PC-9 (cell line): ENCODE measurements around the gene LRP8. TPM values are rescaled to one million over a fixed set of nuclear protein-coding genes. Genes with fewer than 3 reads are reported as not detected.

Experiments used
- BruUV-seq: library from RNA; stranded (reverse); fragments of 400-500 nt; replicated peaks from 2 replicates; lab custom pipeline; 2021; lab: Mats Ljungman, UMichigan
- CTCF ChIA-PET: fragments of 300-600 bp; sonication (Branson Sonifier 250); formaldehyde crosslinking; loops from one replicate; lab custom pipeline; 2022; ENCODE audit warnings: antibody characterized with exemption; lab: Charles Lee
- POLR2A ChIA-PET: fragments of 300-600 bp; sonication (Branson Sonifier 250); formaldehyde crosslinking; loops from one replicate; lab custom pipeline; 2022; ENCODE audit warnings: antibody characterized with exemption; ENCODE audit not compliant: unreplicated experiment; lab: Charles Lee
- DNase-seq, 2 experiments: peaks; one replicate each; pipeline versions ENCODE4 v3.0.0 to v3.0.0-alpha.2; 2015 to 2022; ENCODE audit warnings: mixed read lengths in 1 of 2
- H2AFZ ChIP-seq: fragments of 200-600 bp; sonication (generic); 2 replicates; pipeline ENCODE4 v1.8.1; 2017; ENCODE audit warnings: antibody characterized with exemption
- H3F3A ChIP-seq: fragments of 200-600 bp; sonication (generic); 2 replicates; pipeline ENCODE4 v1.8.1; 2017; ENCODE audit warnings: antibody characterized with exemption, mild to moderate bottlenecking, low read depth; ENCODE audit not compliant: insufficient read depth
- H3K27ac ChIP-seq: fragments of 200-600 bp; sonication (generic); 2 replicates; pipeline ENCODE4 v1.6.1; 2016; ENCODE audit warnings: mixed run types
- H3K27me3 ChIP-seq: fragments of 200-600 bp; sonication (generic); 2 replicates; pipeline ENCODE4 v1.6.1; 2016; ENCODE audit warnings: low read depth, mixed run types; ENCODE audit not compliant: insufficient read depth
- H3K36me3 ChIP-seq: fragments of 200-600 bp; sonication (generic); 2 replicates; pipeline ENCODE4 v1.6.1; 2016; ENCODE audit warnings: low read depth, mixed run types
- H3K4me1 ChIP-seq: fragments of 200-600 bp; sonication (generic); replicated peaks from 2 replicates; pipeline ENCODE4 v1.6.1; 2016; ENCODE audit warnings: mixed run types; ENCODE audit not compliant: insufficient read depth
- H3K4me2 ChIP-seq: fragments of 200-600 bp; sonication (generic); 2 replicates; pipeline ENCODE4 v1.6.1; 2017; ENCODE audit warnings: mixed run types
- H3K4me3 ChIP-seq: fragments of 200-600 bp; sonication (generic); 2 replicates; pipeline ENCODE4 v1.6.1; 2016; ENCODE audit warnings: mixed run types
- H3K79me2 ChIP-seq: fragments of 200-600 bp; sonication (generic); 2 replicates; pipeline ENCODE4 v1.6.1; 2017; ENCODE audit warnings: low read depth, mixed run types
- H3K9me2 ChIP-seq: fragments of 200-600 bp; sonication (generic); 2 replicates; pipeline ENCODE4 v1.8.1; 2017; ENCODE audit warnings: mild to moderate bottlenecking; ENCODE audit not compliant: insufficient read depth
- H3K9me3 ChIP-seq: fragments of 200-600 bp; sonication (generic); 2 replicates; pipeline ENCODE4 v1.8.1; 2016; ENCODE audit warnings: low read depth; ENCODE audit not compliant: insufficient read depth
- H4K20me1 ChIP-seq: fragments of 200-600 bp; sonication (generic); 2 replicates; pipeline ENCODE4 v1.8.1; 2017; ENCODE audit not compliant: insufficient read depth
- EZH2 ChIP-seq: fragments of 200-600 bp; sonication (generic); IDR thresholded peaks from 2 replicates; pipeline ENCODE4 v1.8.0; 2017; ENCODE audit warnings: antibody characterized with exemption, low read depth
- intact Hi-C: fragments of 100-400 bp; cut with micrococcal nuclease; formaldehyde crosslinking; loops from one replicate; pipeline ENCODE4 v1.10.0; 2022; ENCODE audit not compliant: unreplicated experiment
- total RNA-seq: library from RNA; stranded (reverse); gene quantifications from 2 replicates; pipeline ENCODE4 v1.2.3, GENCODE V29; 2021
- TF ChIP-seq, protein P1 (sequence below): fragments of 200-600 bp; sonication (generic); conservative IDR thresholded peaks from 2 replicates; pipeline ENCODE4 v1.6.1; 2017; ENCODE audit warnings: mixed run types, antibody characterized with exemption, mild to moderate bottlenecking, moderate library complexity

The LRP8 gene
- total RNA-seq, 1 experiment from 2014 or later: 85.3 TPM

DNA sequence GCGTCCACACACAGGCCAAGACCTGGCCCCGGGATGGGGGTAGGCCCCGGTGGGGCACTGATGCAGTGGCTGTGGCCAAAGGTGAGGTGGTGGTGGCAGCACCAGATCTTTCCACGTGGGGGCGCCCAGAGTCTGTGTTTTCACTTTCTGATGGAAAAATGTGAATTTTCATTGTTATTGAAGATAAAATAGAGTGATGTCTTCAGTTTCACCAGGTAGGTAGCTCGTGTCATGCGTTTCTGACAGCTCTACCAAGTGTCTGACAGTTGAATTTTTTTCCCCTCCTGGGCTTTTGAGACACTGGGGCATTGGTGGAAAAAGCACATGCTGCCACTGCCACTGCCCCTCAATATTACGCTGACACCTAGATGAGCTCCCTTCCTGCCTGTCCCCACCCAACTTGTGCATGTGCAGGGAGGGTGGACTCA is 49.6 kb downstream of the LRP8 start:
- ChIA-PET POLR2A (no interaction called here), CTCF (interaction anchor here (0.7 to 2.3 kb wide), 3 partner anchors 9 to 458 kb away, joined by 3 to 18 read pairs (median 12); no protein-coding TSS in a partner anchor)
- DNase-seq: peak in 1 of 2 experiments; percentile 63
- Histone ChIP-seq H4K20me1 (peaks cover 8% of the 10 kb centered on the region; the same call in 1 of the 2 replicates), H3K9me3 (no peaks in the 10 kb centered on the region), H2AFZ (no peak overlapping the region), H3F3A (peaks cover 15% of the 10 kb centered on the region; the same call in 1 of the 2 replicates), H3K9me2 (no peaks in the 10 kb centered on the region), H3K36me3 (no peaks in the 10 kb centered on the region; the same call in 1 of the 2 replicates), H3K79me2 (no peaks in the 10 kb centered on the region), H3K4me2 (no peak overlapping the region), H3K27ac (no peak overlapping the region), H3K4me1 (peaks cover 10% of the 10 kb centered on the region; the same call in 1 of the 2 replicates), H3K27me3 (no peaks in the 10 kb centered on the region), H3K4me3 (no peak overlapping the region)
- TF ChIP-seq, protein P1, sequence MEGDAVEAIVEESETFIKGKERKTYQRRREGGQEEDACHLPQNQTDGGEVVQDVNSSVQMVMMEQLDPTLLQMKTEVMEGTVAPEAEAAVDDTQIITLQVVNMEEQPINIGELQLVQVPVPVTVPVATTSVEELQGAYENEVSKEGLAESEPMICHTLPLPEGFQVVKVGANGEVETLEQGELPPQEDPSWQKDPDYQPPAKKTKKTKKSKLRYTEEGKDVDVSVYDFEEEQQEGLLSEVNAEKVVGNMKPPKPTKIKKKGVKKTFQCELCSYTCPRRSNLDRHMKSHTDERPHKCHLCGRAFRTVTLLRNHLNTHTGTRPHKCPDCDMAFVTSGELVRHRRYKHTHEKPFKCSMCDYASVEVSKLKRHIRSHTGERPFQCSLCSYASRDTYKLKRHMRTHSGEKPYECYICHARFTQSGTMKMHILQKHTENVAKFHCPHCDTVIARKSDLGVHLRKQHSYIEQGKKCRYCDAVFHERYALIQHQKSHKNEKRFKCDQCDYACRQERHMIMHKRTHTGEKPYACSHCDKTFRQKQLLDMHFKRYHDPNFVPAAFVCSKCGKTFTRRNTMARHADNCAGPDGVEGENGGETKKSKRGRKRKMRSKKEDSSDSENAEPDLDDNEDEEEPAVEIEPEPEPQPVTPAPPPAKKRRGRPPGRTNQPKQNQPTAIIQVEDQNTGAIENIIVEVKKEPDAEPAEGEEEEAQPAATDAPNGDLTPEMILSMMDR: peak; percentile 88
- TF ChIP-seq EZH2: no peak
- BruUV-seq: no TSS peak
- intact Hi-C loops: loop anchor here (1.0 to 10.0 kb wide), 2 partner anchors 115 to 196 kb away; no protein-coding TSS in a partner anchor

DNA sequence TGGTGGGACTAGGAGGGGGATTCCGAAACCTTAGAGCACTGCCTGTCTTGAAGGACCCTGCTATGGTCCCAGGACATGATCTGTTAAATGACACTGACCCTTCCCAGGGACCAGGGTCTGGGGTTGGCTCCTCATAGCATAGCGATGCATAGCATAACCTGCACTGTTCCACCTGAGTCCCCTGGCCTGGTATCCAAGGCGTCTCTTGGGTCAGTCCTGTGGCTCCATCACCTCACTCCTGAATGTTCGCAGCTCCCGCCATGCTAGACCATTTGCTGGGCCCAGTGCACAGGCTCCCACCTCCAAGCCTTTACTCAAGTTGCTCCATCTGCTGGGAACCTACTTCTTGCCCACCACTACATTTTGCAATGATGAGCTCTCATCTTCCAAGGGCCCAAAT is 50.5 kb downstream of the LRP8 start:
- Histone ChIP-seq H3K4me2 (no peak overlapping the region), H3K79me2 (no peaks in the 10 kb centered on the region), H3F3A (peaks cover 15% of the 10 kb centered on the region; the same call in 1 of the 2 replicates), H2AFZ (no peak overlapping the region), H3K9me2 (no peaks in the 10 kb centered on the region), H3K27me3 (no peaks in the 10 kb centered on the region), H3K9me3 (no peaks in the 10 kb centered on the region), H4K20me1 (peaks cover 11% of the 10 kb centered on the region; the same call in 1 of the 2 replicates), H3K27ac (no peak overlapping the region), H3K36me3 (no peaks in the 10 kb centered on the region; the same call in 1 of the 2 replicates), H3K4me1 (peaks cover 14% of the 10 kb centered on the region; the same call in 1 of the 2 replicates), H3K4me3 (no peak overlapping the region)
- BruUV-seq: no TSS peak
- TF ChIP-seq EZH2: no peak
- TF ChIP-seq, protein P1: no peak
- CTCF ChIA-PET: interaction anchor here (2.3 kb wide), 1 partner anchor 116 kb away, joined by 18 read pairs; no protein-coding TSS in a partner anchor
- intact Hi-C loops: loop anchor here (10.0 kb wide), 1 partner anchor 197 kb away; no protein-coding TSS in a partner anchor
- no peak for DNase-seq
- POLR2A ChIA-PET: no interaction called here

DNA sequence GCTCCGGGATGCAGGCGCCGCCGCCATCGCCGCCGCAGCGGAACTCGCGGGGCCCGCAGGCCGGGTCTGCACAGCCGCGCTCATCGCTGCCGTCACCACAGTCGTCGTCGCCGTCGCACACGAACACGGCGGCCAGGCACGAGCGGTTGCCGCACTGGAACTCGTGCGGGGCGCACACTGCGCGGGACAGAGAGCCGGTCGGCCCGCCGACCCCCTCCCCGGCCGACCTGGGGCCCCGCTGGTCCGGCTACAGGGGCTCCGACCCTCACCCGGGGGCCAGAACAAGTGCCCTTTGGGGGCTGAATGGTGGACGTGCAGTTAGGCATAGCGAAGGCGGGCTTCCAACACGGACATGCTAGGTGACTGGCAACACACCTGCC is 51.0 kb downstream of the LRP8 start:
- POLR2A ChIA-PET: no interaction called here
- H3K27me3 ChIP-seq: no peaks in the 10 kb centered on the region
- no peaks in the 10 kb centered on the region for H3K9me2 ChIP-seq
- H3K4me2 ChIP-seq: no peak overlapping the region
- no peaks in the 10 kb centered on the region; the same call in 1 of the 2 replicates for H3K36me3 ChIP-seq
- no peaks in the 10 kb centered on the region for H3K79me2 ChIP-seq
- TF ChIP-seq EZH2: no peak
- TF ChIP-seq, protein P1: no peak
- H4K20me1 ChIP-seq: peaks cover 11% of the 10 kb centered on the region; the same call in 1 of the 2 replicates
- no peak overlapping the region for H2AFZ ChIP-seq
- H3K9me3 ChIP-seq: no peaks in the 10 kb centered on the region
- CTCF ChIA-PET: no interaction called here
- intact Hi-C loops: loop anchor here (10.0 kb wide), 1 partner anchor 198 kb away; no protein-coding TSS in a partner anchor
- no peak for DNase-seq
- H3F3A ChIP-seq: peaks cover 15% of the 10 kb centered on the region; the same call in 1 of the 2 replicates
- no TSS peak for BruUV-seq
- no peak overlapping the region for H3K27ac ChIP-seq
- H3K4me3 ChIP-seq: no peak overlapping the region
- H3K4me1 ChIP-seq: peaks cover 14% of the 10 kb centered on the region; the same call in 1 of the 2 replicates
